ENCODE measurements around the gene TMEM40.
"Not testable (repeated sequence)": the region's sequence is repeated elsewhere in the genome, so short reads cannot be mapped to it uniquely, and the experiment has no call there.

Gene TMEM40

GRCh38 chr3:12727481-12727880 is 31.6 kb downstream of the TMEM40 start:
- Mint-ChIP-seq H3K4me1 (ENCODE audit: low read depth) (no peaks in the 10 kb centered on the region), H3K4me3 (no peak overlapping the region), H3K9me3 (no peaks in the 10 kb centered on the region), H3K36me3 (ENCODE audit: low read depth) (no peaks in the 10 kb centered on the region), H3K27ac (no peak overlapping the region), H3K27me3 (no peaks in the 10 kb centered on the region)
- no peak for DNase-seq

DNA sequence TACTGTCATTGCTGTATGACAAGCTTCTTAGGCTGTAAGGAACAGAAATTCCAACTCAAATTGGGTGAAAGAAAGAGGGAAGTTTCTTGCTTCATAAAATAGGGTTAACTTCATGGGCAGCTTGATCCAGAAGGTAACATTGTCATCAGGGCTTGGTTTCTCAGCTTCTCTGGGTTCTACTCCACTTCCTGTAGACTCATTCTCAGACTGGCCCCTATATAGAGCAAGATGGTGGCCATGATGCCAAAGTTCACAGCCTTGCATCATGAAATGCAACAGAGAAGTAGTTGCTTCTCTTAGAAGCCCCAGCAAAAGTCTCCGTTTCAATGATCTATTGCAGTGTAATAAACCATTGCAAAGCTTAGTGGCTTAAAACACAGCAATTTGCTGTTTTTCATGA is 33.6 kb downstream of the TMEM40 start:
- no peaks in the 10 kb centered on the region for H3K36me3 Mint-ChIP-seq (ENCODE audit: low read depth)
- peaks cover 2% of the 10 kb centered on the region for H3K4me1 Mint-ChIP-seq (ENCODE audit: low read depth)
- H3K27me3 Mint-ChIP-seq: no peaks in the 10 kb centered on the region
- no peaks in the 10 kb centered on the region for H3K9me3 Mint-ChIP-seq
- DNase-seq: no peak
- H3K27ac Mint-ChIP-seq: no peak overlapping the region
- H3K4me3 Mint-ChIP-seq: no peak overlapping the region

DNA sequence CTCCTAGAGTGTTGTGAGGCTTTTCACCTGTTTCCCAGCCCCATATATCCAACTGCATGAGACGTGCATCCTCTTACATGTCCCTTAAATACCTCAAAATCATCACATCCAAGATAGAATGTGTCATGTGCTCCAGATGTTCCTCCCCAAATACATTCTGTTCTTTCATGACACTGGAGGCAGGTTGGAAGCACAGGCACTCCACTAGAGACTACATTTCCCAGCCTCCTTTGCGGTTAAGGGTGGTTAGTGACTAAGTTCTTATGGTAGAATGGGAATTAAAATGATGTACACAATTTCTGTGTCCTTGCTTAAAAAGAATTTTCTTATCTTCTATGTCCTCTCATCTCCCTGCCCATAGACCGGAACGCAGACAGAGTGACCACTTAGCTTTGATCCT is 34.3 kb downstream of the TMEM40 start:
- no peaks in the 10 kb centered on the region for H3K27me3 Mint-ChIP-seq
- H3K4me3 Mint-ChIP-seq: no peak overlapping the region
- H3K9me3 Mint-ChIP-seq: no peaks in the 10 kb centered on the region
- H3K36me3 Mint-ChIP-seq (ENCODE audit: low read depth): no peaks in the 10 kb centered on the region
- no peak for DNase-seq
- H3K27ac Mint-ChIP-seq: no peak overlapping the region
- peaks cover 6% of the 10 kb centered on the region for H3K4me1 Mint-ChIP-seq (ENCODE audit: low read depth)

- H3K36me3 Mint-ChIP-seq (ENCODE audit: low read depth); H3K4me3 Mint-ChIP-seq; H3K27me3 Mint-ChIP-seq; H3K9me3 Mint-ChIP-seq; DNase-seq; H3K27ac Mint-ChIP-seq: not testable (repeated sequence)
- H3K4me1 Mint-ChIP-seq (ENCODE audit: low read depth): peaks cover 10% of the 10 kb centered on the region
These were observed 35.7 kb downstream of the TMEM40 start for GRCh38 chr3:12723362-12723761.

- no peak for DNase-seq
- Mint-ChIP-seq H3K27me3 (no peaks in the 10 kb centered on the region), H3K27ac (no peak overlapping the region), H3K4me3 (no peak overlapping the region), H3K36me3 (ENCODE audit: low read depth) (no peaks in the 10 kb centered on the region), H3K4me1 (ENCODE audit: low read depth) (peaks cover 10% of the 10 kb centered on the region), H3K9me3 (no peaks in the 10 kb centered on the region)
These were observed 36.8 kb downstream of the TMEM40 start for GRCh38 chr3:12722226-12722625.

DNA sequence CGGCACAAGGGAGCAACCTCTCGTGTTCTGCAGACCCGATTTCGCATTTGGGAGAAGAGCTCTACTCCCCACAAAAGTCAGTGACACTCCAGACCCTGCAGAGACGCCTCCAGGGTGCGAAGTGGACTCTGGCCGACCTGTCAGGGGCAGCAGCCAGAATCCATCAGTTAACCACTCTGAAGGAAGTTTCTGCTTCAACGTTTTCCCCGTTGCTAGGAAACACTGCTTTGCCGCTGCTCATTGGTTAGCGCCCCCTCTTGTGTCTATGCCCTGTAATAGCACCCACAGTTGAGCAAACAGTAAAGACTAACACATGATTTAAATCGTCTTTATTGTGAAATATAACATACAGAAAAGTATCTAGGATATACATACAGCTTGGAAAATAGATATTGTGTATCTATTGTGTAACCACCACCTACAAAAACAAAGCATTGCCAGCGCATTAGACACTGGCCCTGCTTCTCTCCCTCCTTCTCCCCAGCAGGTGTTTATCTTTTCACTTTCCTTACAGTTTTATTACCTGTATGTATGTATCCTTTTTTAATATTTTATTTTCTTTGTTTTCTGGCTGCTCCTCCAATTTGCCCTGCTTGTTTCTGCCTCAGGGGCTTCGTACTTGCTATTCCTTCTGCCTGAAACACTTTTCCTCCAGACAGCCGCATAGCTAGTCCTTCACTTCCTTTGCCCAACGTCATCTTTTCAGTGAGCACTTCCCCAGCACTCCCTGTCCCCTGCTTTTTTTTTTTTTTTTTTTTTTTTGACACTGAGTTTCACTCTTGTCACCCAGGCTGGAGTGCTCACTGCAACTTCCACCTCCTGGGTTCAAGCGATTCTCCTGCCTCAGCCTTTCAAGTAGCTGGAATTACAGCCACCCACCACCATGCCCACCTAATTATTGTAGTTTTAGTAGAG is 38.8 kb downstream of the TMEM40 start:
- Mint-ChIP-seq H3K4me3 (peak overlapping the region; percentile 64), H3K27me3 (no peaks in the 10 kb centered on the region), H3K36me3 (ENCODE audit: low read depth) (no peaks in the 10 kb centered on the region), H3K27ac (peak overlapping the region; percentile 20), H3K9me3 (no peaks in the 10 kb centered on the region), H3K4me1 (ENCODE audit: low read depth) (peaks cover 10% of the 10 kb centered on the region)
- DNase-seq: peak; percentile 66

DNA sequence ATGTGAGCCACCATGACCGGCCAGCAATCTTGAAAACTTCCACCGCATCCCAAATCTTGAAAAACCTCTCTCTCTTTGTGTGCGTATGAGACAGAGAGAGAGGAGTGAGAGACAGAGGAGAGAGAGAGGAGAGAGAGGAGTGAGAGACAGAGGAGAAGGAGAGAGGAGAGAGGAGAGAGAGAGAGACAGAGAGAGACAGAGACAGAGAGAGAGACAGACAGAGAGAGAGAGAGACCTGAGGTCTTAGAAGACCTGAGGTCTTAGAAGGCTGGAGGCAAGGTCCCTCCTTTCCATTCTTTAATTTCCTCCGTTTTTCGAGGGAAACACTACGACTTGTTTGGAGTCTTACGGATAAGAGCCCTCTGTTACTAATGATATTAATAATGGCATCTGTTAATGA is 39.5 kb downstream of the TMEM40 start:
- Mint-ChIP-seq H3K9me3 (no peaks in the 10 kb centered on the region), H3K4me3 (peak overlapping the region; percentile 64), H3K27me3 (no peaks in the 10 kb centered on the region), H3K36me3 (ENCODE audit: low read depth) (no peaks in the 10 kb centered on the region), H3K4me1 (ENCODE audit: low read depth) (peaks cover 10% of the 10 kb centered on the region), H3K27ac (no peak overlapping the region)
- no peak for DNase-seq

- no peaks in the 10 kb centered on the region for H3K27me3 Mint-ChIP-seq
- no peaks in the 10 kb centered on the region for H3K9me3 Mint-ChIP-seq
- H3K36me3 Mint-ChIP-seq (ENCODE audit: low read depth): no peaks in the 10 kb centered on the region
- DNase-seq: no peak
- H3K4me3 Mint-ChIP-seq: no peak overlapping the region
- no peak overlapping the region for H3K27ac Mint-ChIP-seq
- H3K4me1 Mint-ChIP-seq (ENCODE audit: low read depth): peaks cover 9% of the 10 kb centered on the region
These were observed 42.4 kb downstream of the TMEM40 start for GRCh38 chr3:12716605-12717151.

DNA sequence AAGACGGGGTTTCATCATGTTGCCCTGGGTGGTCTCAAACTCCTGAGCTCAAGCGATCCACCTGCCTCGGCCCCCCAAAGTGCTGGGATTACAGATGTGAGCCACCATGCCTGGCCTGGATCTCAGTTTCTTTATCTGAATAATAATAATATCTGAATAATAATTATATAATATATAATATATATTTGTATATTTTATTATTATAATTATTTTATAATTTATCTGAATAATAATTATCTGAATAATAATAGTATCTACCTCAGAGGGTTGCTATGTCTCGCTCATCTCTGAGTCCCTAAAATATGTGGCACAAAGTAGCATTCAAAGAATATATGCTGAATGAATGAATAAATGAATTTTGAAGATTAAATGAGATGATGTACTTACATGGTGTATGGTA is 44.8 kb downstream of the TMEM40 start:
- Mint-ChIP-seq H3K27me3 (no peaks in the 10 kb centered on the region), H3K4me1 (ENCODE audit: low read depth) (no peaks in the 10 kb centered on the region), H3K36me3 (ENCODE audit: low read depth) (no peaks in the 10 kb centered on the region), H3K9me3 (no peaks in the 10 kb centered on the region), H3K4me3 (no peak overlapping the region), H3K27ac (no peak overlapping the region)
- no peak for DNase-seq

DNA sequence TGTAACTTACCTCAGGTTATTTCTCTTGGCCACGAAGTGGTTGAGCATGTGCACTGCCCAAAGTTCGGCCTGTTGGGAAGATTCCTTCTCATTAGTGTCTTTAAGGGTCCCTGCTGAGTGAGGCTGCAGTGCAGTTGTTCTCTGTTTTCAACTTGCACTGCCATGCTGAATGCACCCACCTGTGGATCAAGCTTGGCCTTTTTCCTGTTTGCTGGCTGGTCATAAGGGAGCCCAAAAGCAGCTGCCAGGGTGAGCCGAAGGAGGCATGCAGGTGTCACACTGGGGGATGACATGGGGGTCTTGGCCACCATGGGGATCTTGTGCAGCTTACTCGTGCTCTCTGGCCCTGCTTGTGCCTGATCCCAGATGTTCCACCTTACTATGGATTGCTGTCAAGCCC is 49.0 kb downstream of the TMEM40 start:
- Mint-ChIP-seq H3K4me3 (no peak overlapping the region), H3K4me1 (ENCODE audit: low read depth) (no peaks in the 10 kb centered on the region), H3K27me3 (peaks cover 5% of the 10 kb centered on the region), H3K36me3 (ENCODE audit: low read depth) (no peaks in the 10 kb centered on the region), H3K9me3 (no peaks in the 10 kb centered on the region), H3K27ac (no peak overlapping the region)
- DNase-seq: no peak

GRCh38 chr3:12709334-12709733 is 49.7 kb downstream of the TMEM40 start:
- Mint-ChIP-seq H3K4me1 (ENCODE audit: low read depth) (no peaks in the 10 kb centered on the region), H3K9me3 (no peaks in the 10 kb centered on the region), H3K4me3 (no peak overlapping the region), H3K27ac (no peak overlapping the region), H3K36me3 (ENCODE audit: low read depth) (no peaks in the 10 kb centered on the region), H3K27me3 (peaks cover 5% of the 10 kb centered on the region)
- no peak for DNase-seq

GRCh38 chr3:12708584-12709192 is 50.4 kb downstream of the TMEM40 start:
- no peak overlapping the region for H3K4me3 Mint-ChIP-seq
- no peaks in the 10 kb centered on the region for H3K9me3 Mint-ChIP-seq
- no peaks in the 10 kb centered on the region for H3K4me1 Mint-ChIP-seq (ENCODE audit: low read depth)
- DNase-seq: no peak
- no peak overlapping the region for H3K27ac Mint-ChIP-seq
- H3K36me3 Mint-ChIP-seq (ENCODE audit: low read depth): no peaks in the 10 kb centered on the region
- peaks cover 5% of the 10 kb centered on the region for H3K27me3 Mint-ChIP-seq

DNA sequence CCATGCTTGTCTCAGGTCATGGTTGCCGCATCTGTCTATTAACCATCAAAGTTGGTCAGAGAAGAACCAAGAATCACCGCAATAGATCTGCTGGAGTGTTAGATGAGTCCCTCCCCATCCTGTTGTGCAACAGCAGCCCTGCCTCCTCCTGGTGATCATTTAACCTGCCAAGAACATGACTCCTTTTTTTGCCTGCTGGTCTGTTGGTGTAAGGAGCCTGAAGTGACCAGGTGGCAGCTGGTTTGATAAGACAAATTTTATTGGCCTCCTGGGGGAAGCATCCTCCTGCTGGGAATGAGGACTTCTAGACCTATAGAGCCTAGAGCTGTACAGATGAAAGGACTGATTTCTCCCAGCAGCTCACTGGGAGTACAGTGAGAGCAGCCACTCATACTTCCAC is 51.6 kb downstream of the TMEM40 start:
- H3K36me3 Mint-ChIP-seq (ENCODE audit: low read depth): no peaks in the 10 kb centered on the region
- DNase-seq: no peak
- no peak overlapping the region for H3K27ac Mint-ChIP-seq
- H3K9me3 Mint-ChIP-seq: no peaks in the 10 kb centered on the region
- H3K4me1 Mint-ChIP-seq (ENCODE audit: low read depth): no peaks in the 10 kb centered on the region
- H3K4me3 Mint-ChIP-seq: no peak overlapping the region
- peaks cover 5% of the 10 kb centered on the region for H3K27me3 Mint-ChIP-seq

GRCh38 chr3:12706504-12707253 is 52.4 kb downstream of the TMEM40 start:
- peak; percentile 54 for DNase-seq
- Mint-ChIP-seq H3K4me1 (ENCODE audit: low read depth) (no peaks in the 10 kb centered on the region), H3K36me3 (ENCODE audit: low read depth) (no peaks in the 10 kb centered on the region), H3K27me3 (peaks cover 5% of the 10 kb centered on the region), H3K27ac (no peak overlapping the region), H3K9me3 (no peaks in the 10 kb centered on the region), H3K4me3 (no peak overlapping the region)
